Thyroid gland (tissue), 4 donors: Measurements from ENCODE around the gene RAPGEF1.

Experiments
- POLR2A ChIP-seq, 2 donors: fragments of 450-650 bp; IDR thresholded peaks; one replicate each; pipeline ENCODE4 v1.6.1; 2017; ENCODE audit warnings: antibody characterized with exemption in 2 of 2, mild to moderate bottlenecking in 2 of 2, moderate library complexity in 1 of 2
- TF ChIP-seq, protein P1 (sequence below), 6 experiments: fragments of 200-600 bp in 3 of 6; fragments of 450-650 bp in 3 of 6; sonication (generic) in 3 of 6; IDR thresholded peaks; one replicate each; pipeline ENCODE4 v1.5.1; 2016 to 2019; ENCODE audit warnings: antibody characterized with exemption in 6 of 6, mild to moderate bottlenecking in 2 of 6, inconsistent platforms in 1 of 6, moderate library complexity in 1 of 6

GRCh38 chr9:131704141-131704983, 35.5 kb downstream of the RAPGEF1 start:
- no peak for TF ChIP-seq POLR2A (IDR thresholded peaks at IDR 0.05)
- TF ChIP-seq, protein P1, sequence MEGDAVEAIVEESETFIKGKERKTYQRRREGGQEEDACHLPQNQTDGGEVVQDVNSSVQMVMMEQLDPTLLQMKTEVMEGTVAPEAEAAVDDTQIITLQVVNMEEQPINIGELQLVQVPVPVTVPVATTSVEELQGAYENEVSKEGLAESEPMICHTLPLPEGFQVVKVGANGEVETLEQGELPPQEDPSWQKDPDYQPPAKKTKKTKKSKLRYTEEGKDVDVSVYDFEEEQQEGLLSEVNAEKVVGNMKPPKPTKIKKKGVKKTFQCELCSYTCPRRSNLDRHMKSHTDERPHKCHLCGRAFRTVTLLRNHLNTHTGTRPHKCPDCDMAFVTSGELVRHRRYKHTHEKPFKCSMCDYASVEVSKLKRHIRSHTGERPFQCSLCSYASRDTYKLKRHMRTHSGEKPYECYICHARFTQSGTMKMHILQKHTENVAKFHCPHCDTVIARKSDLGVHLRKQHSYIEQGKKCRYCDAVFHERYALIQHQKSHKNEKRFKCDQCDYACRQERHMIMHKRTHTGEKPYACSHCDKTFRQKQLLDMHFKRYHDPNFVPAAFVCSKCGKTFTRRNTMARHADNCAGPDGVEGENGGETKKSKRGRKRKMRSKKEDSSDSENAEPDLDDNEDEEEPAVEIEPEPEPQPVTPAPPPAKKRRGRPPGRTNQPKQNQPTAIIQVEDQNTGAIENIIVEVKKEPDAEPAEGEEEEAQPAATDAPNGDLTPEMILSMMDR (IDR thresholded peaks at IDR 0.05) = no peak
